Stimulated activated CD8-positive, alpha-beta memory T cell treated with anti-CD3 and anti-CD28 coated beads, Interleukin-7, amount 100 ng/mL, for 48 hours (primary cell): ENCODE measurements around the gene SNX9.

ENCODE experiments used
- DNase-seq, 2 donors: peaks; one replicate each; pipeline ENCODE4 v3.0.0-alpha.2; 2020; ENCODE audit warnings: low read depth in 1 of 2; ENCODE audit errors: extremely low read depth in 1 of 2

SNX9 gene

GRCh38 chr6:157909282-157909664, 86.2 kb downstream of the SNX9 start:
- DNase-seq: no peak

- no peak for DNase-seq
Observed at GRCh38 chr6:157911278-157911677, 88.2 kb downstream of the SNX9 start.

DNA sequence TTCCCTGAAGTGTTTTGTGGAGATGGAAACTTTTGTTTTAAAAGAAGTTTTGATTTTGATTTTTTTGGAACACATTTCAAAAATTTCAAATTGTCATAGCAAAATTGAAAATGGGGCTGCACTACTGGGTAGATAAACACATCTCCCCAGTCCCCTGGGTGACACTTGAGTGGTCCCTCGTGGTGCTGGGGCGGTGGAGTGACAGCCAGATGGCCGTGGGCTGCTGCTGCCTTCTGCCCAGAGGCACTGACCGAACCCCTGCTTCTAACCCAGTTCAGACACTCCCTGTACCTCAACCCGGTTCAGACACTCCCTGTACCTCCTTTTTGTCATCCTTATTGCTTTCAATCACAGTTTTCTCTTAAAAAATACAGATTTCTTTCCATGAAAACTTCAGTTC, 88.7 kb downstream of the SNX9 start:
- DNase-seq: no peak

- DNase-seq: no peak
Observed at GRCh38 chr6:157912326-157912725, 89.3 kb downstream of the SNX9 start.

DNA sequence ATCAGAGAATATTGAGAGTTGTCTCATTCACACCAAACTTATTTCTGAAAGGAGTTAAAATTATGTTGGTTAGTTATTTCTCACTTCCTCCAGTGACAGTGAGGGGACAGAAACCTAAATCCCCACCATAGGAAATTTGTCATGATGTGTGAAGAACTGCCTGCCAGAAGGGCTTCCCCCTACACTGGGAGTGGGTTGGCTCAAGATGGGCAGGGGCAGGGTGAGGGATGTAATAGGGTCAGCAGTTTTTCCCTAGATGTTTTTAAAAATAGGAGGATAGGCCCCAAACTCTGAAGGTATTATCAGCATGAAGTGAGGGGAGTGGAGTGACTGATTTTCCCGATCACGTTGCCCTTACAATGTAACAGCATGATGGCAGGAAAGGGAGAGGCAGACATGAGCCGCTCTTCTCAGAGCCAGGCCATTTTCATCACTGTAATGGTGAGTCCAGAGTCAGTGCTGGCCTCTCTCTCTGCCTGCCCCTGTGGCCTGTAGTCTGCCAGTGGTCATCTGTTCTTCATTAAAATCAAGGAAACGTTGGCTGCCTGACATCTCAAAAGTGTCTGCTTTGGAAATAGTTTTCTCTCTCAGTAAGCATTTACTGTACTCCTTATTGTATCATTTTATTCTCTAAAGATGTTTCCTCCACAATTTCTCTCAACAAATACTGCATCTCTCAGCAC, 98.8 kb downstream of the SNX9 start:
- no peak for DNase-seq

GRCh38 chr6:157925771-157926170, 102.7 kb downstream of the SNX9 start:
- no peak for DNase-seq

DNA sequence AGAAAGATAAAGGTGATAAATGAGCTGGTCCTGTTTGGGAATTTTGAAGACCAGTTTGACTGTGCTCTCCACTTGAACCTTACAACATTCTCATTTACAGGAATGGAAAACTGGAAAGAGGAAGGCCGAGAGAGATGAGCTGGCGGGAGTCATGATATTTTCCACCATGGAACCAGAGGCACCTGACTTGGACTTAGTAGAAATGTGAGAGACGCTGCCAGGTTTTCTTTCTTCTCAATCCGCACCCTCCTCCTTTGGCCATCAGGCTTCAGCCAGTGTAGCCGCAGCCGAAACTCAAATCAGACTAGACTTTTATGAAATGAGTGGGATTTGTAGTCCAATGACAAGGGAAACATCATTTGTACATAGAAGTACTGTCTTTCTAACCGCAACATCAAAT, 104.0 kb downstream of the SNX9 start:
- no peak for DNase-seq

- DNase-seq: no peak
Observed at GRCh38 chr6:157928428-157928827, 105.4 kb downstream of the SNX9 start.

- DNase-seq: no peak
Observed at GRCh38 chr6:157929076-157929475, 106.0 kb downstream of the SNX9 start.

GRCh38 chr6:157929765-157930319, 106.8 kb downstream of the SNX9 start:
- no peak for DNase-seq

GRCh38 chr6:157935786-157936185, 112.7 kb downstream of the SNX9 start:
- no peak for DNase-seq

DNA sequence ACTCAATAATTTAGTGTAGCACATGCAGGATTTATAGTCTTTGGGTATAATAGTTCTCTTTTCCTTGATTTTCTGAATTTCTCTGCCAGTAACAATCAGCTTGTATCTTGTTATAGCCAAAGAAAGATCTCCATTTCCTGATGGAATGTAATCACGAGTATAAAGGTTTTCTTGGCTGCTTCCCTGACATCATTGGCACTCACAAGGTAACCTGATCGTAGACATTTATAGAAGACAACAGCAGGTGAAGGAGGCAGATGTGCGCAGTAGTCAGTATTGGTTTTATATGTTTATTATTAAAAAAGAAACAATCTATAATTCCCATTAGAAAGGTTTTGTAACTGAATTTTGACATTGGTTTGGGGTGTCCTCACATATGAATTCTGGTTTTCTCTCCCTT, 114.3 kb downstream of the SNX9 start:
- no peak for DNase-seq

DNA sequence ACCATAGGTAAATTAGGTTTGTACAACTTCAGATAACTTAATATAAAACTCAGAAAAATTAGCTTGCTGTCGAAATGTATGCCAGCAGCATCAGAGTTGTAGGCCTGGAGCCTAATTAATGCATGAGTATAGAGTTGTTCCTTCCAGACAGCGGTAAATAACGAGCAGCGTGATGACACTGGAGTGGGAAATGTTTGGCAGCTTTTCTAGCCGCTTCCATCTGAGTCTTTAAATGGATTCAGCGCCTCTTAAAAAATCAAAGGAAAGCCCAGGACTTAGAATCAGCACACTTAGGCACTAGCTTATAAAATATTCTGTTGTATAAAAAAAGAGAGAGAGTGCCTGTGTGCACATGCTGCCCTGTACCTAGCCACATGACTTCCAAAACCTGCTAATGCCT, 114.9 kb downstream of the SNX9 start:
- DNase-seq: no peak

DNA sequence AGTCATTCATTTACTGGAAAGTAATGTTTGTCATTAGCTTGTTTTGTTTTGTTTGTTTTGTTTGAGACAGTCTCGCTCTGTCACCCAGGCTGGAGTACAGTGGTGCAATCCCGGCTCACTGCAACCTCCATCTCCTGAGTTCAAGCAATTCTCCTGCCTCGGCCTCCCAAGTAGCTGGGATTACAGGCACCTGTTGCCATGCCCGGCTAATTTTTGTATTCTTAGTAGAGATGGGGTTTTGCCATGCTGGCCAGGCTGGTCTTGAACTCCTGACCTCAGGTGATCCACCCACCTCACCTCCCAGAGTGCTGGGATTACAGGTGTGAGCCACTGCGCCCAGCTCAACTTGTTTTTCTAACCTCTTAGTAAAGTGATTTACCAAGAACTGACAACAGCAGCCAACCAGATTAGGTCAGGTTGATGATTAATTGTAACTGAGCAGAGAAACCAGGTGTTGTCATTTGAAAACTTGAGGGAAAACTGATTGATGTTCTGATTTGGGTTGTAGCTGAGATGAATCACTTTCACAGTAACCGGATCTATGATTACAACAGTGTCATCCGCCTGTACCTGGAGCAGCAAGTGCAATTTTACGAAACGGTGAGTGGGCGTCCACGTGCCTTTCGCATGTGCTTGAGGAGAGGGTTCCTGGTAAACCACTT, 117.5 kb downstream of the SNX9 start:
- peak; percentile 33 to 82 for DNase-seq

DNA sequence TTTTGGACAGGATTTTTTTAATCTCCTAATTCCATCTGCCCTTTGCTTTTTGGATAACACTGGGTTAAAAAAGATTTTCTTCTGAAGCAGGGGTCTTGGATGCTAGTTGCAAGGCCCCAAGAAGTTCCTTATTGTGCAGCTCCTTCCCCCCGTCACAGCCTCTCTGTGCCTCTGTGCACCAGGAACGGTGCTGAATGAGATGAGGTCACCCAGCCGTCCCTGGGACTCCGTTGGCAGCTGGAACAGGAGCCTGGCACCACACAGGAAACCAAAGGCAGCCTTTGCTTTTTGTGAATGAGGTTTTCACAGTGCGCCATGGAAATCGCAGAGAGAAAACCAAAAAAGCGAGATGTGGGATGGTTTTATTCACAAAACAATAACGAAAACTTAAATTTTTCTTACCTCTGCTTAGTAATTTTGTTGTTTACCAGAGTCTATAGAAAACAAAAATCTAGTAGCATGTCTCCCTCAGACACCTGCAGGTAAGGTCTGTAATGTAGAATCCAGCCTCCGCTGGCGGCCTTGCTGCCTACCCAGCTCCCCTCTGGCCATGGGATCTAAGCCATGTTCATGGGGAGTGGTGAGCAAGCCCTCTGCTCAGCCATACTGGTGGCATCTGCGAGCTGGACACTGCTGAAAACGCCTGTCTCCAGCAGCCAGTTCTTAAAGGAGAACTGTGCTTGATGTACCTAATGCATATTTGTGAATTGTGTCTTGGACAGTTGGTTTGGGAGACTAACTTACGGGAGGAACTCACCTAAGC, 118.2 kb downstream of the SNX9 start:
- no peak for DNase-seq

GRCh38 chr6:157942351-157942750, 119.3 kb downstream of the SNX9 start:
- DNase-seq: no peak

GRCh38 chr6:157943249-157943963, 120.4 kb downstream of the SNX9 start:
- no peak for DNase-seq

DNA sequence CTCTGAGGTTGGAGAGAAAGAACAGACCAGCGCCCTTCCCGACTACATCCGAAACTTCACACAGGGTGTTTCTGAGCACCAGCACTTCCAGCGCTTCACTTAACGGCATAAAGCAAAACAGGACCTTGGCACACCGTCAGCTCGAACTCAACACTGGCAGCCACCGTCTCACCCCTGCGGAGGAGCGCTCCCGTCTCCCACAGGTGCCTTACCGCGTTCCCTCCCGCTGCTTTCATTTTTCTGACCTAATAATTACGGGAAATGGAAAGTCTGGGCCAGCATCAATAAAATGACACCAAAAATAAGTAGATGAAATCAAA, 120.9 kb downstream of the SNX9 start:
- no peak for DNase-seq

- peak in 1 of 2 donors; percentile 68 for DNase-seq
Observed at GRCh38 chr6:157944983-157945931, 122.2 kb downstream of the SNX9 start.

DNA sequence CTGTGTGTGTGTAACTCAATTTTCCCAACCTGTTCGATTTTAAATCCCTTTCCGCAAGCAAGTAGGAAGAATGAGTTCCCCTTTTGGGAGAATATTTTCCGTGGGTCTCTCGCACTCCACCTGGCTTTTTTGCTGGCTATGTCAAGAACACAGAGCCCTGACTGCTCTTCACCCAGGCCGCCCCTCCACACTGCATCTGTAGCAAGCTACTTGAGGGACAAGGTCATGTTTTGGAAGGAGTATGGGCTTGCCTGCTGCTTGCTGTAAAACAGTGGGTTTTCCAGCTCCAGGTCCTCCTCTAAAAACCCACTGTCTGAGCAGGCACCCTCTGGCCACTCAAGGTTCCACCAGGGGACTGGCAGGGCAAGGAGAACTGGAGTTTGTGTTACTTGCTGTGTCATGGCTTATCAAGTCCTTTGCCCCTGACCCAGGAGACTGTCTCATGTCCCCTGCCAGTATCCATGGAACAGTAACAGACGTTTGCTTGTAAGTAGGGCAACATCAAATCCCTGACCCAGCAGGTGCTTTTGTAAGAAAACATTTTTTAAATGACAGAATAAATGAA, 123.1 kb downstream of the SNX9 start:
- no peak for DNase-seq
